SK-N-MC (cell line): ENCODE results near the gene TXNRD2.

Source experiments
- EZH2 ChIP-seq: fragments of 200-600 bp; sonication (generic); IDR thresholded peaks from one replicate; pipeline ENCODE4 v1.6.1; 2017; ENCODE audit warnings: antibody characterized with exemption
- FOXP2 ChIP-seq: optimal IDR thresholded peaks from 2 replicates; pipeline ENCODE3; 2011; ENCODE audit warnings: mild to moderate bottlenecking, moderate library complexity; ENCODE audit not compliant: insufficient read depth; ENCODE audit errors: extremely low read length, control extremely low read depth
- POLR2AphosphoS5 ChIP-seq: IDR thresholded peaks from 2 replicates; pipeline ENCODE4 v1.6.1; 2012; ENCODE audit warnings: mild to moderate bottlenecking, low read depth, low read length, borderline replicate concordance

DNA sequence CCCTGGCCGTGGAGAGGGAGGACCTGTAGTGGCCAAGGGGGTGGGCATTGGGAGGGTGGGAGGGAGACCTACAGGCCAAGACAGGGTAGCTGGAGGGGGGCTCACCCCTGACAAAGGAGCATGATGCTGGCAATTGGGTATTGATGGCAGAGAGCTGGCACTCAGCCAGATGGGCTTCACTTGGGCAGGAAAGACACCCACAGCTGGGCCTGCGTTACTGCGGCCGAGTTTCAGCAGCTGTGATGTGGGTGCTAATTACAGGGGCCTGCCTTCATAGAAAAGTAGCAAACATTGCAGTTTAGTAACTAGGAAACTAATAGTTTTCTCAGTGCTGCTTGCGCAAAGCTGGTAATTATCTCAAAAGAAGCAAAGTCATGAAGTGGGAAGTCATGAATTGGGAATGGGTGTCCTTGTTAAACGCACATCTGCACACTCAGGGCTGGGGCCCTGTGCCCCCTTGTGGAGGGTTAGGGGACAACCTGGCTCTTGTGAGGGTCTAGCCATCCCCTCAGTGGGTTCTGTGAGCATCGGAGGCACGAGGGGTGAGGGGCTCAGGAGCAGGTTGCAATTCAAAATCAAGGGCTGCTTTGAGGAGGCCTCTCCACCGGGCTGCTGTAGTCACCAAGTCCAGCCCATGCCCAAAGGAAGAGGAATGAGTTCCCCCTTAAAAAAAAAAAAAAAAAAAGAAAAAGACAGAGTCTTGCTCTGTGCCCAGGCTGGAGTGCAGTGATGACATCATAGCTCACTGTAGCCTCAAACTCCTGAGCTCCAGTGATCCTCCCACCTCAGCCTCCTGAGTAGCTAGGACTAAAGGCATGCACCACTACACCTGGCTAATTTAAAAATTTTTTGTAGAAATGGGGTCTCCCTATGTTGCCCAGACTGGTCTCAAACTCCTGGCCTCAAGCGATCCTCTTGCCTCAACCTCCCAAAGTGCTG lies 24.4 kb upstream of the TXNRD2 start:
- no peak for TF ChIP-seq EZH2
- TF ChIP-seq POLR2AphosphoS5 = 0 out of 2 replicates have a peak, but pooled peaks have one; percentile 25
- TF ChIP-seq FOXP2 = no peak
